ENCODE measurements around the gene NPHS1.

The NPHS1 gene

DNA sequence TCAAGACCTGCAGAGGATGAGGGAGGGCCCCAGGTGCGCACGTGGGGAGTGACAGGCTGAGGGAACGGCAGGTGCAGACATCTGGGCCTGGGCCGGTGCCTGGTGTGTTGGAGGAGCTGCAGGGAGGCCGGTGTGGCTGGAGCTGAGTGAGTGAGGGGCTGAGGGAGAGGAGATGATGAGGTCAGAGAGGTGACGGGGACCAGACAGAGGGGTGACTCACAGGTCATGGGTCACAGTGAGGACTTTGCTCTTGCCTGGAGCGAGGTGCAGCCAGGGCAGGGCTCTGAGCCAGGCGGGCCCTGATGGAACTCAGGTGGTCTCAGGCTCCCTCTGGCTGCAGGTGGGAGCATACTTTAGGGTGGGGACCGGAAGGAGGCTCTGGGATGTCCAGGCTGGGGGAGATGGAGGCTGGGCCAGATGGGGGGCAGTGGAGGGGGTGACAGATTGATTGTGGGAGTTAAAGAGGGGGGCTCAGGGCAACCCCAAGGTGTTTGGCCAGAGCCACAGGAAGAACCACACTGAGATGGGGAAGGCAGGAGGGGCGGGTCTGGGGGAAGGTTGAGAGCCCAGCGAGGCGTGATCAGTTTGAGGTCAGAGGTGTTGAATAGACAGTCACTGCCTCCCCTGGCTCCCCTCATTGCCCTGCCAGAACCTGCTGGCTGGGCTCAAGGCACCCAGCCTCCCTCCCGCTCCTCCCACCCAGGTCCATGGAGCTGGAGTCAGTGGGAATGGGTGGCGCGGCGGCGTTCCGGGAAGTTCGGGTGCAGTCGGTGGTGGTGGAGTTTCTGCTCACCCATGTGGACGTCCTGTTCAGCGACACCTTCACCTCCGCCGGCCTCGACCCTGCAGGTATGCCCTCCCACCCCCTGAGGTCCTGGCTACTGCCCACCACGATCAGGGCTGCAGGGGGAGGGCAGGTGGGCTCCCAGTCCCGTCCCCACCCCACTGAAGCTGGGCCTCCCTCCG, 68.6 kb downstream of the NPHS1 start:
- H3K27me3 ChIP-seq = no peaks in the 10 kb centered on the region
- DNase-seq = no peak
- no peaks in the 10 kb centered on the region for H3K4me1 ChIP-seq
- no peak for TF ChIP-seq CTCF (IDR thresholded peaks at IDR 0.05; ENCODE audit: low read depth, low read length)
- H3K4me3 ChIP-seq (ENCODE audit: low read depth, low read length) = no peak overlapping the region
- peaks cover 5% of the 10 kb centered on the region; the same call in 1 of the 2 replicates for H3K36me3 ChIP-seq
- H3K9me3 ChIP-seq = no peaks in the 10 kb centered on the region

- DNase-seq = no peak
- H3K9me3 ChIP-seq = no peaks in the 10 kb centered on the region
- H3K4me3 ChIP-seq (ENCODE audit: low read depth, low read length) = no peak overlapping the region
- H3K4me1 ChIP-seq = no peaks in the 10 kb centered on the region
- H3K27me3 ChIP-seq = no peaks in the 10 kb centered on the region
- TF ChIP-seq CTCF (IDR thresholded peaks at IDR 0.05; ENCODE audit: low read depth, low read length) = no peak
- H3K36me3 ChIP-seq = peaks cover 5% of the 10 kb centered on the region; the same call in 1 of the 2 replicates
Measured at GRCh38 chr19:35782589-35782988, 69.7 kb downstream of the NPHS1 start.

DNA sequence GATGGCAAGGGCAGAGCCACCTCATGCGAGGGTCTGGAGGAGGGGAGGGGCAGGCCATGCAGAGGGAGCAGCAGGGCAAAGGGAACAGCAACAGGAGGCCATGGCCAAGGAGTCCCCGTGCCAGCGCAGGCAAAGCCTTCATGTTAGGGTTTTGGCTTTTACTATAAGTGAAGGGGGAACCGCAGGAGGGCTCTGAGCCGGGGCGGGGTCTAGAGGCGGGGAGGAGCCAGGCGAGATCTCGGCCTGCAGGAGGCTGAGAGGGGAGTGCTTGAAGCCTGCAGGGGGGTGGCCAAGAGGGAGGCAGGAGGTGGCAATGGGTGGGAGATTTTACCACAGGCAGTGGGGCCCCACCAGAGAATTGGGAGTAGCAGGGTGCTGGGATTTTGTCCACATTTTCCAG, 70.7 kb downstream of the NPHS1 start:
- Histone ChIP-seq H3K4me3 (ENCODE audit: low read depth, low read length) (no peak overlapping the region), H3K4me1 (peaks cover 5% of the 10 kb centered on the region; the same call in 1 of the 2 replicates), H3K36me3 (peaks cover 5% of the 10 kb centered on the region; the same call in 1 of the 2 replicates), H3K27me3 (no peaks in the 10 kb centered on the region), H3K9me3 (no peaks in the 10 kb centered on the region)
- TF ChIP-seq CTCF (IDR thresholded peaks at IDR 0.05; ENCODE audit: low read depth, low read length) = no peak
- no peak for DNase-seq

DNA sequence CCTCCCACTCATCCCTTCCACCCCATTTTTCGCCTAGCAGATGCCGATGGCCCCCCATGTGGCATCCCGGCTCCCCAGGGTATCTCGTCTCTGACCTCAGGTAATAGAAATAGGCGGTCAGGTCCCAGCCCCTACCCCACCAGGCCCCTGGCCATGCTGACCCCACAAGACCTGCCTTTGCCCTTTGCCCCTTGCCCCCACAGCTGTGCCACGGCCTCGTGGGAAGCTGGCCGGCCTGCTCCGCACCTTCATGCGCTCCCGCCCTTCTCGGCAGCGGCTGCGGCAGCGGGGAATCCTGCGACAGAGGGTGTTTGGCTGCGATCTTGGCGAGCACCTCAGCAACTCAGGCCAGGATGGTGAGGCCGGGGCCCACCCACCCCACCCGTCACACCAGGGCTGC, 71.6 kb downstream of the NPHS1 start:
- DNase-seq = no peak
- Histone ChIP-seq H3K36me3 (peaks cover 5% of the 10 kb centered on the region; the same call in 1 of the 2 replicates), H3K4me1 (peaks cover 6% of the 10 kb centered on the region), H3K27me3 (no peaks in the 10 kb centered on the region), H3K4me3 (ENCODE audit: low read depth, low read length) (no peak overlapping the region), H3K9me3 (no peaks in the 10 kb centered on the region)
- TF ChIP-seq CTCF (IDR thresholded peaks at IDR 0.05; ENCODE audit: low read depth, low read length) = no peak

DNA sequence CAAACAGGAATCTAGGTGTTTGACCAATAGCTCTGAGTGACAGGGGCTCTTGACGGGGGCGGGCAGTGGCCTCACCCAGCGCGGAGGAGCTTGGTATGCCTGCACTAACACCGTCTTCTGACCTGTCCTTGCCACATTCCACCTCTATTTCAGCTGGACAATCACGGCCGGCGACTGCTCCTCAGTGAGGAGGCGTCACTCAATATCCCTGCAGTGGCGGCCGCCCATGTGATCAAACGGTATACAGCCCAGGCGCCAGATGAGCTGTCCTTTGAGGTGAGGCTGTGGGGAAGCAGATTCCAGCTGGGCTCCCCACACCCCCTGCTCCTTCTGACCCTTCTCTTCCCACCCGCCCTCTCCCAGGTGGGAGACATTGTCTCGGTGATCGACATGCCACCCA, 72.2 kb downstream of the NPHS1 start:
- no peaks in the 10 kb centered on the region for H3K9me3 ChIP-seq
- H3K27me3 ChIP-seq = no peaks in the 10 kb centered on the region
- peaks cover 5% of the 10 kb centered on the region; the same call in 1 of the 2 replicates for H3K36me3 ChIP-seq
- TF ChIP-seq CTCF (IDR thresholded peaks at IDR 0.05; ENCODE audit: low read depth, low read length) = no peak
- no peak overlapping the region for H3K4me3 ChIP-seq (ENCODE audit: low read depth, low read length)
- peaks cover 6% of the 10 kb centered on the region for H3K4me1 ChIP-seq
- no peak for DNase-seq

- Histone ChIP-seq H3K27me3 (no peaks in the 10 kb centered on the region), H3K9me3 (no peaks in the 10 kb centered on the region), H3K36me3 (peaks cover 5% of the 10 kb centered on the region; the same call in 1 of the 2 replicates), H3K4me3 (ENCODE audit: low read depth, low read length) (no peak overlapping the region), H3K4me1 (peaks cover 6% of the 10 kb centered on the region)
- TF ChIP-seq CTCF (IDR thresholded peaks at IDR 0.05; ENCODE audit: low read depth, low read length) = no peak
- no peak for DNase-seq
Measured at GRCh38 chr19:35779033-35779432, 73.3 kb downstream of the NPHS1 start.

All from BE2C (cell line).